ENCODE measurements around the gene MCM9.

MCM9 gene

GRCh38 chr6:118934461-118935330 lies at the start of gene MCM9:
Gene MCM9, minus strand, starts transcription at chr6:118935159. Its CDS starts 3,436 bp downstream, at chr6:118931723.
- in situ Hi-C loops (cut with MboI; ENCODE audit: low pct_unique_long_range_greater_than_20kb, low sequenced_read_pairs) = no loop called here

DNA sequence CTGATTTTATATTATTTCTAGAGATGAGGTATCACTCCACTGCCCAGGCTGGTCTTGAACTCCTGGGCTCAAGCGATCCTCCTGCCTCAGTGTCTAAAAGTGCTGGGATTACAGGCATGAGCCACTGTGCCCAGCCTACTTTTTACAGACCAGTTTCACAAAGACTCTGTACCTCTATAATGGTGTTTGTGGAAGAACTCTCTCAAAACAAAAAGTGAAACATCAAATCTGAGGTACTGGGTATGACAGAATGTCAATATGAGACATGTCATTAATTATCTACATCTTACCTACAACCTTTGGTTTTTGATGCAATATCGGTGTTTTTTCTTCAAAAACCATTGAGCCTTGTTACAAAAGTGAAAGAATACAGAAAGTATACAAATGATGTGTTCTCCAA lies 49.4 kb upstream of the MCM9 start:
- in situ Hi-C loops (cut with MboI; ENCODE audit: low pct_unique_long_range_greater_than_20kb, low sequenced_read_pairs) = no loop called here

More at GRCh38 chr6:118934461-118935330, at the start of gene MCM9:
- peak; percentile 91 for DNase-seq

GRCh38 chr6:118982575-118982911 lies 47.6 kb upstream of the MCM9 start:
- DNase-seq = no peak
- in situ Hi-C loops (cut with MboI; ENCODE audit: low pct_unique_long_range_greater_than_20kb, low sequenced_read_pairs) = no loop called here

More for the DNA sequence above, 49.4 kb upstream of the MCM9 start:
- DNase-seq = no peak

- DNase-seq = no peak
- in situ Hi-C loops (cut with MboI; ENCODE audit: low pct_unique_long_range_greater_than_20kb, low sequenced_read_pairs) = no loop called here
Measured at GRCh38 chr6:118981884-118982574, 47.1 kb upstream of the MCM9 start.

DNA sequence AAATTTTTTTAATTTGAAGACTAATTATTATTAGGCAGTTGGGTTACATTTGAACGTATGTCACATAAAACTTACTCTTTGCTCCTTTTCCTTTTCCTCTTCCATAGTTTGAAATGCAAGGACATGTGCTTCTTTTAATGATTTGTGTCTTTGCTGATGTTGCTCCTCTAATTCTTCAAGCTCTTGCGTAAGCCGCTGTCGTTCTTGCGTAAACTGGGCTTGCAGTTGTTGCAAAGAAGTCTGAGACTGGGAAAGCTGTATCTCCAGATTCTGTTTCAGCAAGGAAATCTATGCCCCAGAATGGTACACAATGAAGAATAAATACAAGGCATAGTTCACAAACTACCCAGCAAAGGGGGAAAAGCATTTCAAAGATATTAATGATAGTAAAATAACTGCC lies 45.1 kb upstream of the MCM9 start:
- in situ Hi-C loops (cut with MboI; ENCODE audit: low pct_unique_long_range_greater_than_20kb, low sequenced_read_pairs) = no loop called here
- DNase-seq = peak; percentile 9

DNA sequence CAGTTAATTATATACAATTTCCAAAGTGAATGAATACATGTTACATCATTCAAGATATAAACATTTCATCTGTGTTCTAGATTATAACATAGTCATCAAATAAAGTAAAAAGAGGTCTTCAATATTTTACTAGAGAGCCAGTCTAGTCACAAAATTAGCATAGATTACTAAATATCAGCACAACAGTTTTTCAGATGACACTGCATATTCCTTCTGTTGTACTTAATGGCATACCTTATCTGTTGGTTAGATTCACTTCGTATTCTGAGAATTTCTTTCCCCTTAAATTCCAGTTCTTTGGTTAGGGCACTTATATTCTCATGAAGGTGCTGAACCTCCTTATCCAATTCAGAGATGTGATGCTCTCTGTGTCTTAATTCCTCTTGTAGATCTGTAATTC lies 39.8 kb upstream of the MCM9 start:
- DNase-seq = no peak
- in situ Hi-C loops (cut with MboI; ENCODE audit: low pct_unique_long_range_greater_than_20kb, low sequenced_read_pairs) = no loop called here

DNA sequence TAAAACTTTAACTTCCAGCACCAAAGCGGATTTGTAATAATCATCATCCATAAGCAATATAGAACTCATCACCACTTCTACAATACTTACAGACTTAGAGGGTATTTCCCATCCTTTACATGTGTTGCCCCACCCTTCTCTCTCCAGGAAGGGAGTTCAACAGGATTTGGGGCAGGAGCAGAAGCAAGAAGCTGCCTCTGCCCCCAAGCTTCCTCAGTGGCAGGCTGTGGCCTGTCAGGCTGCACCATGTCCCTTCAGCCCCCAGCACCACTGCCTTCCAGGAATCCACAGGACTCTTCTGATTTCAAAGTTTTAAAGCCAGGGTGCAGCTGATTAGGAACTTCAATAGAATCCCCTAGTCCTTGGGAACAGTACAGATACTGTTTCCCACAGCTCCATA lies 36.7 kb upstream of the MCM9 start:
- in situ Hi-C loops (cut with MboI; ENCODE audit: low pct_unique_long_range_greater_than_20kb, low sequenced_read_pairs) = no loop called here
- no peak for DNase-seq

DNA sequence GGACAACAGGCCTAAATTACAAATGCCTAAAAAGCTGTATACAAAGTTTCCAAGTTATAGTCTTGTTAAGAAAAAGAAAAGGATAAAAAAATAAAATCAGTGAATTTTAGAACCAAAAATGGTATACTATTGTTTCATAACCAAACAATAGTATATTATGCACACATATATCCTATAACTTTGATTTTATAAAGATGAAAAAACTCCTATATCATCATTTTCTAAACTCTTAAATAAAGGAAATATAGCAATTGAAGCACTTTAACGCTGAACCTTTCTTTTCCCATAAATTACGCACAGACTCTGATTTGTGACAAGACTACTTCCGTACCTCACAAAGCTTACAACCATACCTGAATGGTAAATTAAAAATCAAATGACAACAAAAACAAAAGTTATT lies 35.9 kb upstream of the MCM9 start:
- in situ Hi-C loops (cut with MboI; ENCODE audit: low pct_unique_long_range_greater_than_20kb, low sequenced_read_pairs) = no loop called here
- DNase-seq = no peak

- DNase-seq = peak; percentile 28
- in situ Hi-C loops (cut with MboI; ENCODE audit: low pct_unique_long_range_greater_than_20kb, low sequenced_read_pairs) = no loop called here
Measured at GRCh38 chr6:118968416-118968815, 33.5 kb upstream of the MCM9 start.

GRCh38 chr6:118967239-118967638 lies 32.3 kb upstream of the MCM9 start:
- in situ Hi-C loops (cut with MboI; ENCODE audit: low pct_unique_long_range_greater_than_20kb, low sequenced_read_pairs) = no loop called here

GRCh38 chr6:118965843-118966370 lies 30.9 kb upstream of the MCM9 start:
- in situ Hi-C loops (cut with MboI; ENCODE audit: low pct_unique_long_range_greater_than_20kb, low sequenced_read_pairs) = no loop called here
- DNase-seq = no peak

More at GRCh38 chr6:118967239-118967638, 32.3 kb upstream of the MCM9 start:
- no peak for DNase-seq

- in situ Hi-C loops (cut with MboI; ENCODE audit: low pct_unique_long_range_greater_than_20kb, low sequenced_read_pairs) = no loop called here
- DNase-seq = no peak
Measured at GRCh38 chr6:118965371-118965770, 30.4 kb upstream of the MCM9 start.

GRCh38 chr6:118963003-118963402 lies 28.0 kb upstream of the MCM9 start:
- in situ Hi-C loops (cut with MboI; ENCODE audit: low pct_unique_long_range_greater_than_20kb, low sequenced_read_pairs) = no loop called here
- no peak for DNase-seq

DNA sequence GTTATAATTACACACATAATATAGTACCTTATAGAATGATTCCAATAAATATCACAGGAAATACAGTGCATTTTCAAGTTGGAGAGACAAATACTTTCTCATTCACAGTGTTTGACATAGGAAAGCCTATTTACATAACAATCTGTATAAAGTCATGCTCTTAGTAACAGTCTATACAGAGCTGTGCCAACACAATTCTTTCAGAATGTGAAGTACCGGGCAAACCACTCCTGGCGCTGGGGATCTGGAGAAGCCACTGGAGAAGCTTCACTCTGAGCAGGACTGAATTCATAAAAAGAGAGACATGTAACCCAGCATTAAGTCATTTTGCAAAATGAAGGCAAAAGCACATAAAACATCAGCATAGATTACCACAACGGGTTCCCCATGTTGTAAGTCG lies 24.9 kb upstream of the MCM9 start:
- no peak for DNase-seq
- in situ Hi-C loops (cut with MboI; ENCODE audit: low pct_unique_long_range_greater_than_20kb, low sequenced_read_pairs) = no loop called here

- DNase-seq = no peak
- in situ Hi-C loops (cut with MboI; ENCODE audit: low pct_unique_long_range_greater_than_20kb, low sequenced_read_pairs) = no loop called here
Measured at GRCh38 chr6:118953391-118953790, 18.4 kb upstream of the MCM9 start.

GRCh38 chr6:118952683-118953082 lies 17.7 kb upstream of the MCM9 start:
- in situ Hi-C loops (cut with MboI; ENCODE audit: low pct_unique_long_range_greater_than_20kb, low sequenced_read_pairs) = no loop called here

DNA sequence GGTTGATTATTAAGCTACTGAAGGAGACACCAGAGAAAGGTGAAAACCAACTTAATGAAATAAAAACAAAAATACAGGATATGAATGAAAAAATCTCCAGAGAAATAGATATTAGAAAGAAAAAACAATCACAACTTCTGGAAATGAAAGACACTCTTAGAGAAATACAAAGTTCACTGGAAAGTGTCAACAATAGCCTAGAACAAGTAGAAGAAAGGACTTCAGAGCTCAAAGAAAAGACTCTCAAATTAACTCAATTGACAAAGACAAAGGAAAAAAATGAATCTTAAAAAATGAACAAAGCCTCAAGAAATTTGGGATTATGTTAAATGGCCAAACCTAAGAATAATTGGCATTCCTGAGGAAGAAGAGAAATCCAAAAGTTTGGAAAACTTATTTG lies 10.3 kb upstream of the MCM9 start:
- DNase-seq = no peak
- in situ Hi-C loops (cut with MboI; ENCODE audit: low pct_unique_long_range_greater_than_20kb, low sequenced_read_pairs) = no loop called here

More at GRCh38 chr6:118952683-118953082, 17.7 kb upstream of the MCM9 start:
- no peak for DNase-seq

DNA sequence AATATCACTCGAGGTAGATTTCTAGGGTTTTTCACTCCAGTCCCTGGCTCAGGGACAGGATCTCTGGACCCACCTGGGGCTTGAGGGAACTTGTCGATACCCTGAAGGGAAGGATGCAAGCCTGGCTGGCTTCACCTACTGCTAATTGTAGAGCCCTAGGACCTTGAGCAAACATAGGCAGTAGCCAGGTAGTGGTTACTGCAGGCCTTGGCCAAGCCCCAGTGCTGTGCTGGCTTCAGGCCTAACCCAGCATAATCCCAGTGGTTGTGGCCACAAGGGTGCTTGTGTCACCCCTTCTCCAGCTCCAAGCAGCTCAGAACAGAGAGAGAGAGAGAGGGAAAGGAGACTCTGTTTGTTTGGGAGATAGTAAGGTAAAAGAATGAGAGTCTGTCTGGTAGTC lies 5.8 kb upstream of the MCM9 start:
- in situ Hi-C loops (cut with MboI; ENCODE audit: low pct_unique_long_range_greater_than_20kb, low sequenced_read_pairs) = no loop called here
- no peak for DNase-seq

- no peak for DNase-seq
- in situ Hi-C loops (cut with MboI; ENCODE audit: low pct_unique_long_range_greater_than_20kb, low sequenced_read_pairs) = no loop called here
Measured at GRCh38 chr6:118939683-118940082, 4.7 kb upstream of the MCM9 start.

GRCh38 chr6:118935978-118936703 lies 1.2 kb upstream of the MCM9 start:
- DNase-seq = no peak
- in situ Hi-C loops (cut with MboI; ENCODE audit: low pct_unique_long_range_greater_than_20kb, low sequenced_read_pairs) = no loop called here

All from KBM-7 (cell line).